Adipose tissue (tissue), 3 donors: ENCODE results near the gene CLIC4. TPM values are rescaled to one million over a fixed set of nuclear protein-coding genes. Genes with fewer than 3 reads are reported as not detected.
"Not testable (repeated sequence)": the region's sequence is repeated elsewhere in the genome, so short reads cannot be mapped to it uniquely, and the experiment has no call there.

Source experiments
- H3K27ac ChIP-seq: one replicate; pipeline ENCODE4 v1.5.1; 2013; ENCODE audit warnings: low read depth, low read length
- WGBS, 3 donors: extraction: QIAGEN DNeasy Blood & Tissue Kit; methylation state at CpG; one replicate each; pipeline ENCODE4 v1.1.7; 2013; 5-methylcytosine and 5-hydroxymethylcytosine counted together
- polyA plus RNA-seq, 3 donors: library from polyadenylated mRNA; stranded (reverse); fragments of 200-250 nt; gene quantifications; one replicate each; pipeline ENCODE4 v1.2.3, GENCODE V29; 2013
- donor health status: healthy with polysubstance abuse.
- donor health status: Bipolar disorder and iron deficiency.
- donor health status: healthy.

The CLIC4 gene
- polyA plus RNA-seq, 3 donors = 20.4 to 114 (median 101) TPM

DNA sequence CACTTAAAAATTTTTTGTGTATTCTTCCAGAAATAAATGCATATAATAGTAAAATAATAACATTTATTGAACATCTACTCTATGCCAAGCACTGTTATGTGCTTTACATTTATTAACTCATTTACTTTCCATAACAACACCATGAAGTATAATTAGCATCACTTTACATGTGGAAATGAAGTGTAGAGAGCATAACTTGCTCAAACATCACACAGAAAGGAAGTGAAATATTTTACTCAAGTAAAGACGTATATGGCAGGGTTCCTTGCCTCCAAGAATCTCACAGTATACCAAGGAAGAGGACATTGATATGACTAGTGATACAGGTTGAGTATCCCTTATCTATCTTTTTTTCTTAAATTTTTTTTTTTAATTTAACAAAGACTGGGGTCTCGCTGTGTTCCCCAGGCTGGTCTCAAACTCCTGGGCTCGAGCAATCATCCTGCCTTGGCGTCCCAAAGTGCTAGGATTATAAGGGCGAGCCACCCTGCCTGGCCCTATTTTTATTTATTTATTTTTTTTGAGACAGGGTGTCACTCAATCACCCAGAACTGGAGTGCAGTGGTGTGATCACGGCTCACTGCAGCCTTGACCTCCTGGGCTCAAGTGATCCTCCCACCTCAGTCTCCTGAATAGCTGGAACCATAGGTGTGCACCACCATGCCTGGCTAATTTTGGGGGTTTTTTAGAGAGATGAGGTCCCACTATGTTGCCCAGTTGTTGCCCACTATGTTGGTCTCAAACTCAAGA, 7.7 kb upstream of the CLIC4 start:
- no peak overlapping the region for H3K27ac ChIP-seq
- 91 to 92% (median 92%) methylated on average over 6 of the region's 6 CpGs for WGBS, 3 donors

DNA sequence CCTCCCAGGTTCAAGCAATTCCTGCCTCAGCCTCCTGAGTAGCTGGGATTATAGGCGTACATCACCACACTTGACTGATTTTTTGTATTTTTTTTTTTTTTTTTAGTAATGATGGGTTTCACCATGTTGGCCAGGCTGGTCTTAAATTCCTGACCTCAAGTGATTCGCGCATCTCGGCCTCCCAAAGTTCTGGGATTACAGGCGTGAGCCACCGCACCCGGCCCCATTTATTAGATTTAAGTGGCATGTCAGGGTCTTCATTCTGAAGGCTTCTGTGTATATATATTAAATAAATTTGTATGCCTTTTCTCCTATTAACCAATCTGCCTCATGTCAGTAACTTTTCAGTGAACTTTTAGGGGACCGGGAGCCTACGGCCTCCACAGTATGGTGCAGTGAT, 6.0 kb upstream of the CLIC4 start:
- H3K27ac ChIP-seq = no peak overlapping the region
- 95 to 97% (median 96%) methylated on average over 9 of the region's 9 CpGs for WGBS, 3 donors

DNA sequence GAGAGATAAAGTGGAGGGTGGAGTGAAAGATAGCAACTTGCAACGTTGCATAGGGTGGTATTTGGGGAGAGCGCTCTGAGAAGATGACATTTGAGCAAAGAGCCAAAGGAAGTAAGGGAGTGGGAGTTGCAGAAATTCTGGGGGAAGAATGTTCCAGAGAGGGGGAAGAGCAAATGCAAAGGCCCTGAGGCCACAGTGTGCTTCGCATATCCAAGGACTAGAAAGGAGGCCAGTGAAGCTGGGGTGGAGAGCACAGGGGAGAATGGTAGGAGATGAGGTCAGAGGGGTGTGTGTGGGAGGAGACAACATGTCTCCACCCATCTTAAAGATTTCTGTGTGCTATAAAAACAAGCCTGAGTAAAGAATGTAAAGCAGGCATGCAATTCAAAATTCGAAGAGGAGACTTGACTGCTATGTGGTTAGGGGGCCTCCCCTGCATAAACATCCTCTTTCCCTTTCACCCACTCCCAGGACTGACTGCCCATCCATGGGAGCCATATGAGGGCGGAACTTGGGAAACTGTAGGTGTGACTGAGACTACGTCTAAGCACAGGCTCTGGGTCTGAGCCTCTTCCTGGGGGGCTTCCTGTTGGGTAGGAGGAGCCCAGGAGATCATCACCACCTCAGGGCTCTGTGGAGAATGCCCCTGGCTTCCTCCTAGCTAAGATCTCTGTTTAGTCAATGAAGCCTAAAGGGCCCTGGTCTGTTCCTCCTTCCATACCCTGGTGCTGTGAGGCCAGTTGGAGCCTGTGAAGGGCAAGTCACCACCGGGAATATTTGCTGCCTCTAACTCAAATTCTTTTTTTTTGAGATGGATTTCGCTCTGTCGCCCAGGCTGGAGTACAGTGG, 2.9 kb upstream of the CLIC4 start:
- WGBS, 3 donors = 69 to 78% (median 72%) methylated on average over 9 of the region's 9 CpGs
- H3K27ac ChIP-seq = no peak overlapping the region

DNA sequence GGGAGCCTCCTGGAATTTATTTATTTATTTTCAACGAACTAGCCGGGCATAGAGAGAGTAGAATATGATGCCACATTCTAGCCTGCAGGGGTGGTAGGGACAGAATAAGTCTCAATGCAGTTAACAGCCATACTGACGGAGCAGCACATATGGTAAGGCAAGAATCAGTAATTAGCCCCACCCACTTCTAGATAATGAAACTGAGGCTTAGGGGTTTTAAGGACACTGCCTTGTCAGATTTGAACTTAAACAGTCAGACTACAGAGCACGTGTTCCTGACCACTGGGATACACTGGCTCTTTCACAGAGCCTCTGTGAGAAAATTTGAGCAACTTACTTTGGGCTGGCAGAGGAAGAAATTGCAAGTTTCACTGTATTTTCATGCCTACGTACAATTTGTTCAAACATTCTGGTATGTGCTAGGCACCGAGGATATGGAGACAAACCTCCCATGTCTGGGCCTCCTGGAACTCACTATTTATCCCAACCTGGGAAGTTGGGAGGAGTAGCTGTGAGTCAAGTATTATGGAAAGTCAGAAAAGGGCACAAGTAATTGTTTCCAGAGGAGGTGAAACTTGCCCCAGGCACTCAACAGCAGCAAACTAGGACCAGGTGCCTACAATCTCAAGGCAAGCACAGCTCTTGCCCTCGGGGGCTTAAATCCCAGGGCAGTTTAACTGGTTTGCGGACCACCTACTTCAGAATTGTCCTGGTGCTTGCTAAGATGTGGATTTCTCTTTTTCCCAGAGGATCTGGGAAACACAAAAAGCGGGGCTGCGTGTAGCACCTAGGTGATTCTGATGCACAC, 1.6 kb upstream of the CLIC4 start:
- WGBS, 3 donors = 67 to 76% (median 72%) methylated on average over 10 of the region's 10 CpGs
- no peak overlapping the region for H3K27ac ChIP-seq

DNA sequence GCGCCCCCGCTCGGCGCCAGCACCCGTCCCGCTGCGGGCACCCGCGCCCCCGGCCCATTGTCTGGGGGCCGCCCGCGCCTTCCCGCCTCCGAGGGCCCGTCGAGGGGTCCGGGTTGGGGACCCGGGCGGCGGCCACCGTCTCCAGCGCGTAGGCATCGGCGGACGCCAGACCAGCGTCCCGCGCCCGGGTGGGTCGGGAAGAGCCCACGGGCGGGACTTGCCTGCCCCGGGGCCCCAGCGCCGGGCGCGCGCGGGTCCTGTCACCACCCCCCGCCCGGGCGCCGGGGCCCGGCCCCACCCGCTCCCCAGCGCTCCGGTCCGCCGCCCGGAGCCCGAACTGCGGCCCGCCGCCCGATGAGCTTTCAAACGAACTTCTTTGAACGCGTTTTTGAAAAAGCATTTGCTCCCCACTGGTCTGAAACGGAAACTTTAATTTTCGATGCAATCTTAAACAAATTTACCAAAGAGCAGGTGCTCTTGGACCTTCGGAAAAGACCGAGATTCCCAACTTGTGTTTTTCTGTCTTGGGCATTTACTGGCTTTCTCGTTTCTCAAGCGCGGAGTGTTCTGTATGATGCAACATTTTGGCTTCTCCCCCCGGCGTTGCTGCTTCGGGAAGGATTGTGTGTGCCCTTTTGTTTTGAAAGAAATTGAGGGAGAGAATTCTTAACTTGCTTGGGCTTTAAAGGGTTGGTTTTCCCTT, 615 bp downstream of the CLIC4 start:
- H3K27ac ChIP-seq = peak overlapping the region; percentile 34
- WGBS, 3 donors = 0 to 1% (median 1%) methylated on average over 25 to 70 of the region's 70 CpGs

DNA sequence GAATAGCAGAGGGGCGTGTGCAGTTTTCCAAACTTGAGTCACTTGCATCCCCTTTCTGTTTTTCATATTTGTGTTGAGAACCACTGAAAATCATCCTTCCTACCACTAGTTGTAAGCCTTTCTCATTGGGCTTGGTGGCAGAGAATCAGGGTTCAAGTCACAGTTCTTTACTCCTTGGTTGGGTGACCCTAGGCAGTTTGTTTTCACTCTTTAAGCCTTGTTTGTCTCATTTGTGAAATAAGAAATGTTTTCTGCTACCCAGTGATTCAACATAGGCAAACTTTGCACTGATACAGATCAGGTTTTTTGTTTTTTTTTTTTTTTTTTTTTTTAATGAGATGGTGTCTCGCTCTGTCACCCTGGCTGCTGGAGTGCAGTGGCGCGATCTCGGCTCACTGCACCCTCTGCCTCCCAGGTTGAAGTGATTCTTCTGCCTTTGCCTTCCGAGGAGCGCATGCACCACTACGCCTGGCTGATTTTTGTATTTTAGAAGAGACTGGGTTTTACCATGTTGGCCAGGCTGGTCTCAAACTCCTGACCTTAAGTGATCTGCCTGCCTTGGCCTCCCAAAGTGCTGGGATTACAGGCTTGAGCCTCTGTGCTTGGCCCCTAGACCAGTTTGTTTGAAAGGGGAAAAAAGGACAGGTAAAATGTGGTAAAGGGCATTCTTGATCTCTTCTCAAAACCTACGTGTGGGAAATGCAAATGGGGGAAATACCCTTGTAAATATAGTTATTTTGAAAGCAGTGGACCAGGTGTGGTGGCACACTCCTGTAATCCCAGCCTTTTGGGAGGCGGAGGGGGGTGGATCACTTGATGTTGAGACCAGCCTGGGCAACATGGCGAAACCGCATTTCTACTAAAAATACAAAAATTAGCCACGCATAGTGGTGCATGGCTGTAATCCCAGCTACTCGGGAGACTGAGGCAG, 3.2 kb downstream of the CLIC4 start:
- H3K27ac ChIP-seq = no peak overlapping the region
- 85 to 89% (median 86%) methylated on average over 14 of the region's 14 CpGs for WGBS, 3 donors

DNA sequence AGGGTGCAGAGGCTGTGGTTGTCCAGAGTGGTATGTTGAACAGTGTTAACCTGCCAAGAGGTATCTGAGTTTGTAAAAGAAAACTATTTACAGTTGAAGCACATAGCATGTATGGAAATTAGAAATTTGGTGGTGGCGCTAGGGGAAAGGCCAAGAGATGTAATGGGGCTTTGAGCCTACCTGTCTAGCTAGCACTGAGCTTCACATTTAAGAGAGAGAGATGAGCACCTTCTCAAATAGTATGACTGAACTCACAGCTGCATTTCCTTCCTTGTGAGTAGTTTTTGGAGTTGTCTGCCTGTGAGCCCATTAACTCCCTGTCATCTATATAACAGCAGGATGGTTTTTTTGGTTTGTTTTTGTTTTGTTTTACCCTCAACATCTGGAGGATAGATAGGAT, 4.0 kb downstream of the CLIC4 start:
- 89 to 96% (median 89%) methylated on average over 1 of the region's 1 CpG for WGBS, 3 donors
- no peak overlapping the region for H3K27ac ChIP-seq

DNA sequence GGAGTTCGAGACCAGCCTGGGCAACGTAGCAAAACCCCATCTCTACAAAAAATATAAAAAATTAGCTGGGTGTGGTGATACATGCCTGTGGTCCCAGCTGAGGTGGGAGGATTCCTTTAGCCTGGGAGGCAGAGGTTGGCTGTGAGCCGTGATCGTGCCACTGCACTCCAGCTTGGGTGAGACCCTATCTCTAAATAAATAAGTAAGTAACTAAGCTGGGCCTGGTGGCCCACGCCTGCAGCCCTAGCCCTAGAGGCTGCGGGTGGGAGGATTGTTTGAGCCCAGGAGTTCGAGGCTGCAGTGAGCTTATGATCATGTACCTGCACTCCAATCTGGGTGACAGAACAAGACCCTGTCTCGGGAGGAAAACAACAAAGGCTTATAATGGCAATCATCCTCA, 4.6 kb downstream of the CLIC4 start:
- 85 to 94% (median 87%) methylated on average over 8 of the region's 8 CpGs for WGBS, 3 donors
- H3K27ac ChIP-seq = no peak overlapping the region

DNA sequence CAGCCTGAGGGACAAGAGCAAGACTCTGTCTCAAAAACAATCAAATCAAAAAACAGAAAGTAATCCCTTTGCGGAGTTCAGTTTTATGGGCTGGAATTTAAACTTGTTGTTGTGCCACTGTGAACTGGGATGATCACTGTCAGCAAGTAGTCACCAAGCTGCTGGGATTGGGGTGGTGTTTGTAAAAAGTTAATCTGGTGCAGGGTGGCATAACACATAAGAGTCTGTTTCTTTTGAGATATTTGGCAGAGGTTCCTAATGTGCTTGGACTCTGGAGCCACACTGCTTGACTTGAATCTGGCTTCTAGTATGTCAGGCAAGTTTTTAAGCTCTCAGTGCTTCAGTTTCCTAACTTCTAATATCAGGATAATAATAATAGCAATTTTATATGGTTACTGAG, 6.6 kb downstream of the CLIC4 start:
- WGBS, 3 donors = 83 to 92% (median 86%) methylated on average over 1 of the region's 1 CpG
- H3K27ac ChIP-seq = no peak overlapping the region

DNA sequence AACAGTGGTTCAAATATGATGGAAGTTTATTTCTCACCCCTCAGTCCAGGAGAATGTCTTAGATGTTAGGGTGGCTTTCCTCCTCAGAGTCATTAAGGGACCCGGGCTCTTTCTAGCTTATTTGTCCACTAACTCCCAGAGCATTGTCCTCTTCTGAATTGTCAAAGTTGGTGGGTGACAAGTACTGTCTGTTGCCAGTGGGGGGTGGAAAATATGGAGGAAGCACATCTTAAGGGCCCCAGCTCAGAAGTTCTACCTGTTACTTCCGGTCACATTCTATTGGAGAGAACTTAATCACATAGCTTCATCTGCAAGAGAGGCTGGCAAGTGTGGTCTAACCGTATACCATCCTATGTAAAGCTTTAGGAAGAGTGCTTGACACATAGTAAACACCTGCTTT, 7.1 kb downstream of the CLIC4 start:
- H3K27ac ChIP-seq = no peak overlapping the region
- 68 to 86% (median 81%) methylated on average over 3 of the region's 3 CpGs for WGBS, 3 donors

DNA sequence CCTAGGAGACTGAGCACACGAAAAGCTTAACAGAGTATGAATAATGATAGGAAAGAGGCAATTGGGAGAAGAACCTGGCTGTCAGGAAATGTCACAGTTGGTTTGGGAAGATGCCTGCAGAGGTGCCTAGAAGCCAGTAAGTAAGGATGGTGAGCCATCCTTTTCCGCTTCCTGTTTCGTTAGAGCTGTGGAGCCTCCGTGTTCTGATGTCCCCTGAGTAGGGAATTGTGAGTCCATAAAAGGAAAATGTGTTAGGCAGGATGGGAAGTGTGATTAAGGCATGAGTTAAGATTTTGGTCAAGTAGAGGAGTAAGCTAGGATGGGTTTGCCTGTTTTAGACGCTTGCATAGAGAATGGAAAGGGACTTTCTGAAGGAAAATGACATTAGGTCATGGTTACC, 9.0 kb downstream of the CLIC4 start:
- WGBS, 3 donors = 59 to 89% (median 59%) methylated on average over 5 of the region's 5 CpGs
- no peak overlapping the region for H3K27ac ChIP-seq

DNA sequence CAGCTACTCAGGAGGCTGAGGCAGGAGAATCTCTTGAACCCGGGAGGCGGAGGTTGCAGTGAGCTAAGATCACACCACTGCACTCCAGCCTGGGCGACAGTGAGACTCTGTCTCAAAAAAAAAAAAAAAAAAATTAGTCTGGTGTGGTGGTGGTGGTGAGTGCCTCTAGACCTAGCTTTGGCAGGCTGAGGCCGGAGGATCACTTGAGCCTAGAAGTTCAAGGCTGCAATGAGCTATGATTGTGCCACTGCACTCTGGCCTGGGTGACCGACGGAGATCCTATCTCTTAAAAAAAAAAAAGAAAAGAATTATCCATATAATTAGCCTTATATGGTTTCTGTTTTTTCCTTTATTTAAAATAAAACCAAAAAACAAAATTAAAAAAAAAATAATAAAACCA, 10.1 kb downstream of the CLIC4 start:
- 94 to 96% (median 94%) methylated on average over 6 of the region's 6 CpGs for WGBS, 3 donors
- H3K27ac ChIP-seq = not testable (repeated sequence)

DNA sequence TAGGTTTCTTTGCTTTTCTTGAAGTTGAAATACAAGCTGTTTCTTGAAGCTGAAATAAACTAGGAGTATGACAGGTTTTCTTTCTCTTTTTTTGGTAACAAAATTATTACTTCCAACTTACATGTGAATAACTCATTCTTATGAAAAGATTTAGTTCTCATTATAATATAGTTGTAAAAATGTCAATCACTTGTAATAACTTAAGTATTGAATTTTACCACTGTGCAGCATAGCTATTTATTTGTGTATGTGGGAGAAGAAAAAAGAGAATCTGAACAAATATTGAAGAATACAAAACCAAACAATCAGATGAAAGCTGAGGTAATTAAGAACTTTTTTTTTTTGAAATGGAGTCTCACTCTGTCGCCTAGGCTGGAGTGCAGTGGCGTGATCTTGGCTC, 11.1 kb downstream of the CLIC4 start:
- WGBS, 3 donors = 94 to 100% (median 95%) methylated on average over 2 of the region's 2 CpGs
- H3K27ac ChIP-seq = no peak overlapping the region

DNA sequence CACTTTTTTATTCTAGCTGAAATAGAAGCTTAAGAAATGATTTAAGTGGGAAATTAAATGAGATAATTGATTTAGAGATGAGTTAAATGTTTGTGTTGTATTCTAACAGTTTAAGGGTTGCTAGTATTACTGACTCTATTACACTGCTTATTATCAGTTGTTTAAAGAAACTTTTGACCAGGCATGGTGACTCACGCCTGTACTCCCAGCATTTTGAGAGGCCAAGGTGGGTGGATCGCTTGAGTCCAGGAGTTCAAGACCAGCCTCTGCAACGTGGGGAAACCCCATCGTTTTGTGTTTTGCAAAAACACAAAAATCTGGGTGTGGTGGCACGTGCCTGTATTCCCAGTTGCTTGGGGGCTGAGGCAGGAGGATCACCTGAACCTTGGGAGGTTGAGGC, 14.2 kb downstream of the CLIC4 start:
- H3K27ac ChIP-seq = no peak overlapping the region
- whole genome bisulfite sequencing, 3 donors = 87 to 94% (median 90%) methylated on average over 5 of the region's 5 CpGs

DNA sequence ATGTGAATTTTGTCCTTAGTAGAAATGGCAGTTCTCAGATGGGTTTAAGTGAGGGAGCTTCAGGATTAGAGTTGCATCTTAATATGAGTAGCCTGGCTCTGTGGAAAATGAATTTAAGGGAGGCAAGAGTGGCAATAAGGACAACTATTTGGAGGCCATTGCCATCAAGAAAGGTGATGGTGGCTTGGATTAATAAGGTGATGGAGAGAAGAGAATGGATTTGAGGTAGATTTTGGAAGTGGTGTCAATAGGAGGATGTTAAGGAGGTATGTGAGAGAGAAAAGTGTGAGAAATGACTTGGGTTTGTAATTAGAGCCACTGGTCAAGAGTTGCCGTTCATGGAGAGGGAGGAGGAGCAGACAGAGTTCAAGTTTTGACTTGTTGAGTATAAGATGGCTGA, 16.3 kb downstream of the CLIC4 start:
- 86 to 89% (median 87%) methylated on average over 1 of the region's 1 CpG for WGBS, 3 donors
- no peak overlapping the region for H3K27ac ChIP-seq

DNA sequence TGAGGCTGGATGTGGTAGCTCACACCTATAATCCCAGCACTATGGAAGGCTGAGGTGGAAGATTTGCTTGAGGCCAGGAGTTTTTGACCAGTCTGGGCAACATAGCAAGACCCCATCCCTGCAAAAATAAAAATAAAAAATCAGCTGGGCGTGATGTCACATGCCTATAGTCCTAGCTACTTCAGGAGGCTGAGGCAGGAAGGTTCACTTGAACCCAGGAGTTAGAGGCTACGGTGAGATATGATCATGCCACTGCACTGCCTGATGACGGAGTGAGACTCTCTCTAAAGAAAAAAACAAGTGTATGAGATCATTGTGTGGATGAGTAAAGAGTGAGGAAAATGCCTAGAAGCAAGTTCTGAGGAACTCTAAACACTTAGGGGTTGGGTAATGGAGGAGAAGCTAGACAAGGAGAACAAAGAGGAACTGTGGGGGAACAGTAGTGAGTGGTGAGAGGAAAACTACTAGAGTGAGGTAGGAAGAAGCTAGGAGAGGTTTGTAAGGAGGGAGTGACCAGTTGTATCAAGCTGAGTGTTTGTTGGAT, 17.0 kb downstream of the CLIC4 start:
- WGBS, 3 donors = 81 to 91% (median 86%) methylated on average over 3 of the region's 3 CpGs
- H3K27ac ChIP-seq = no peak overlapping the region

DNA sequence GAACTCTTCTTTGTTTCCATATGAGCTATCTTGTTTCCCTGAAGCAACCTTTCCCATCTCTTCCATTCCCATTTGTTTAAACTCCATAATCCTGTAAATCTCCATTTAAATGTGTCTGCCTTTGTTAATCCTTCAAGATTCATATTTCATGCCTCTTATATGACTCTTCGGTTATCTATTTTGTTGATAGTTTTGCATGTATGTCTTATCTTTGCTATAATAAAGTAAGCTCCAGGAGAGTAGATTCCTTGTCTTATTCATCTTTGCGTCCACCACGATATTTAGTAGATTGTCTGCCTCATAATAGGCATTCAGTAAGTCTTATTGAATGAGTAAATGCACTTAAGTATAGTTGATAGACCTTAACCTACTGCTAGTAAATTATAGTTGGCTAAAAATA, 18.4 kb downstream of the CLIC4 start:
- H3K27ac ChIP-seq = no peak overlapping the region
- WGBS, 3 donors = 90 to 92% (median 91%) methylated on average over 3 of the region's 3 CpGs
